Activated T-cell treated with anti-CD3 and anti-CD28 coated beads, Interleukin-2, amount 50 U/mL, for 48 hours (primary cell): ENCODE data around the gene JARID2.
"Not testable (repeated sequence)": the region's sequence is repeated elsewhere in the genome, so short reads cannot be mapped to it uniquely, and the experiment has no call there.

ENCODE experiments used
- DNase-seq, 2 experiments: peaks; one replicate each; pipeline ENCODE4 v3.0.0-alpha.2; 2020

Gene JARID2

GRCh38 chr6:15290962-15291704 is 45.3 kb downstream of the JARID2 start:
- DNase-seq: peak in 1 of 2 experiments; percentile 12

- peak in 1 of 2 experiments; percentile 13 for DNase-seq
Measured at GRCh38 chr6:15292721-15293302, 46.9 kb downstream of the JARID2 start.

- no peak for DNase-seq
Measured at GRCh38 chr6:15293674-15294073, 47.8 kb downstream of the JARID2 start.

GRCh38 chr6:15294504-15294903 is 48.6 kb downstream of the JARID2 start:
- no peak for DNase-seq

- DNase-seq: no peak
Measured at GRCh38 chr6:15296249-15296648, 50.4 kb downstream of the JARID2 start.

- DNase-seq: peak; percentile 48 to 52
Measured at GRCh38 chr6:15296735-15297134, 50.9 kb downstream of the JARID2 start.

- not testable (repeated sequence) for DNase-seq
Measured at GRCh38 chr6:15297167-15297566, 51.3 kb downstream of the JARID2 start.

GRCh38 chr6:15297895-15298590 is 52.2 kb downstream of the JARID2 start:
- DNase-seq: no peak

GRCh38 chr6:15299430-15300131 is 53.7 kb downstream of the JARID2 start:
- DNase-seq: peak; percentile 57 to 63

GRCh38 chr6:15301179-15302006 is 55.5 kb downstream of the JARID2 start:
- no peak for DNase-seq

- DNase-seq: no peak
Measured at GRCh38 chr6:15303162-15303919, 57.5 kb downstream of the JARID2 start.

- DNase-seq: no peak
Measured at GRCh38 chr6:15303920-15304291, 58.0 kb downstream of the JARID2 start.

- DNase-seq: no peak
Measured at GRCh38 chr6:15304337-15305042, 58.6 kb downstream of the JARID2 start.

- DNase-seq: no peak
Measured at GRCh38 chr6:15305496-15305895, 59.6 kb downstream of the JARID2 start.

- DNase-seq: no peak
Measured at GRCh38 chr6:15305909-15306308, 60.0 kb downstream of the JARID2 start.

- no peak for DNase-seq
Measured at GRCh38 chr6:15308435-15309213, 62.8 kb downstream of the JARID2 start.

GRCh38 chr6:15309611-15310283 is 63.9 kb downstream of the JARID2 start:
- DNase-seq: no peak

- no peak for DNase-seq
Measured at GRCh38 chr6:15310680-15311079, 64.8 kb downstream of the JARID2 start.

GRCh38 chr6:15312500-15312899 is 66.6 kb downstream of the JARID2 start:
- DNase-seq: no peak

- no peak for DNase-seq
Measured at GRCh38 chr6:15313367-15313766, 67.5 kb downstream of the JARID2 start.
